SU-DHL-6 (cell line): ENCODE data around the gene SLC8B1.

Experiments used
- H2AFZ ChIP-seq: fragments of 200-600 bp; sonication (generic); 2 replicates; pipeline ENCODE4 v1.6.1; 2014; ENCODE audit warnings: low read depth, mild to moderate bottlenecking, moderate library complexity, mixed read lengths, antibody characterized with exemption, low read length; ENCODE audit not compliant: severe bottlenecking
- H3F3A ChIP-seq: fragments of 200-600 bp; shearing (Covaris generic); 2 replicates; pipeline ENCODE4 v1.6.0; 2016; ENCODE audit warnings: antibody characterized with exemption, mild to moderate bottlenecking; ENCODE audit not compliant: insufficient read depth
- H3K27ac ChIP-seq: fragments of 200-600 bp; sonication (generic); 2 replicates; pipeline ENCODE4 v1.5.1; 2016; ENCODE audit warnings: low read depth, mild to moderate bottlenecking, low read length, moderate library complexity, mixed read lengths
- H3K27me3 ChIP-seq: fragments of 200-600 bp; sonication (generic), shearing (Covaris generic); 2 replicates; pipeline ENCODE4 v1.6.0; 2014; ENCODE audit warnings: mild to moderate bottlenecking, low read length
- H3K36me3 ChIP-seq: fragments of 200-600 bp; sonication (generic); 2 replicates; pipeline ENCODE4 v1.6.1; 2014; ENCODE audit warnings: mild to moderate bottlenecking, low read length, mixed read lengths
- H3K4me2 ChIP-seq: fragments of 300-600, 200-600 bp; shearing (Covaris generic), sonication (generic); 2 replicates; pipeline ENCODE4 v1.6.0; 2014; ENCODE audit warnings: low read length, low read depth, mild to moderate bottlenecking; ENCODE audit not compliant: poor library complexity, severe bottlenecking
- H3K4me3 ChIP-seq: fragments of 200-600 bp; sonication (generic); 2 replicates; pipeline ENCODE4 v1.5.1; 2014; ENCODE audit warnings: antibody characterized with exemption, low read length, mild to moderate bottlenecking, mixed read lengths; ENCODE audit not compliant: insufficient read depth, poor library complexity, severe bottlenecking
- H3K79me2 ChIP-seq: fragments of 200-600 bp; sonication (generic); 2 replicates; pipeline ENCODE4 v1.6.1; 2014; ENCODE audit warnings: mild to moderate bottlenecking, low read length, moderate library complexity; ENCODE audit not compliant: insufficient read depth
- H3K9ac ChIP-seq: fragments of 200-600 bp; sonication (generic); 2 replicates; pipeline ENCODE4 v1.7.0; 2014; ENCODE audit warnings: mild to moderate bottlenecking, low read length
- H3K9me2 ChIP-seq: fragments of 200-600 bp; sonication (generic); replicated peaks from 2 replicates; pipeline ENCODE4 v1.6.1; 2014; ENCODE audit warnings: low read length; ENCODE audit not compliant: insufficient read depth
- H3K9me3 ChIP-seq: fragments of 200-600 bp; sonication (generic); 2 replicates; pipeline ENCODE4 v1.6.1; 2014; ENCODE audit warnings: low read length, mixed read lengths; ENCODE audit not compliant: insufficient read depth
- H4K20me1 ChIP-seq: fragments of 200-600 bp; sonication (generic); 2 replicates; pipeline ENCODE4 v1.6.1; 2014; ENCODE audit warnings: low read depth, mild to moderate bottlenecking, antibody characterized with exemption, low read length, moderate library complexity, mixed read lengths
- CTCF ChIP-seq: fragments of 200-600 bp; sonication (generic); IDR thresholded peaks from one replicate; pipeline ENCODE4 v1.5.1; 2017; ENCODE audit warnings: antibody characterized with exemption, mild to moderate bottlenecking, low read length, moderate library complexity; ENCODE audit not compliant: insufficient read depth, poor library complexity, severe bottlenecking
- EZH2phosphoT487 ChIP-seq: fragments of 200-600 bp; sonication (generic), shearing (Covaris generic); conservative IDR thresholded peaks from 2 replicates; pipeline ENCODE4 v1.6.1; 2018; ENCODE audit warnings: mild to moderate bottlenecking, antibody characterized with exemption, low read length, moderate library complexity, mixed read lengths

The SLC8B1 gene

GRCh38 chr12:113345318-113345717, 10.4 kb upstream of the SLC8B1 start:
- H3K9ac ChIP-seq: no peak overlapping the region
- no peaks in the 10 kb centered on the region for H3F3A ChIP-seq
- no peak overlapping the region for H3K27ac ChIP-seq
- no peak overlapping the region for H3K4me2 ChIP-seq
- no peak overlapping the region for H3K4me3 ChIP-seq
- no peak for TF ChIP-seq EZH2phosphoT487
- TF ChIP-seq CTCF: no peak
- no peaks in the 10 kb centered on the region for H3K79me2 ChIP-seq
- H3K36me3 ChIP-seq: no peaks in the 10 kb centered on the region
- H2AFZ ChIP-seq: no peak overlapping the region
- no peaks in the 10 kb centered on the region for H3K27me3 ChIP-seq
- H3K9me2 ChIP-seq: no peaks in the 10 kb centered on the region
- H4K20me1 ChIP-seq: no peaks in the 10 kb centered on the region
- H3K9me3 ChIP-seq: no peaks in the 10 kb centered on the region

GRCh38 chr12:113341535-113341934, 6.6 kb upstream of the SLC8B1 start:
- Histone ChIP-seq H3F3A (no peaks in the 10 kb centered on the region), H3K9ac (no peak overlapping the region), H3K36me3 (no peaks in the 10 kb centered on the region), H3K4me2 (no peak overlapping the region), H2AFZ (no peak overlapping the region), H3K27me3 (no peaks in the 10 kb centered on the region), H3K4me3 (no peak overlapping the region), H4K20me1 (no peaks in the 10 kb centered on the region), H3K79me2 (no peaks in the 10 kb centered on the region), H3K9me2 (no peaks in the 10 kb centered on the region), H3K9me3 (no peaks in the 10 kb centered on the region), H3K27ac (no peak overlapping the region)
- TF ChIP-seq CTCF: no peak
- no peak for TF ChIP-seq EZH2phosphoT487

GRCh38 chr12:113340061-113340460, 5.2 kb upstream of the SLC8B1 start:
- TF ChIP-seq EZH2phosphoT487 (no peak), CTCF (no peak)
- H3K79me2 ChIP-seq: no peaks in the 10 kb centered on the region
- H3K9me3 ChIP-seq: no peaks in the 10 kb centered on the region
- no peak overlapping the region for H3K4me2 ChIP-seq
- H4K20me1 ChIP-seq: no peaks in the 10 kb centered on the region
- no peak overlapping the region for H2AFZ ChIP-seq
- H3F3A ChIP-seq: no peaks in the 10 kb centered on the region
- no peaks in the 10 kb centered on the region for H3K27me3 ChIP-seq
- no peaks in the 10 kb centered on the region for H3K9me2 ChIP-seq
- no peak overlapping the region for H3K4me3 ChIP-seq
- no peak overlapping the region for H3K9ac ChIP-seq
- H3K36me3 ChIP-seq: no peaks in the 10 kb centered on the region
- no peak overlapping the region for H3K27ac ChIP-seq

- Histone ChIP-seq H2AFZ (no peak overlapping the region), H3K36me3 (no peaks in the 10 kb centered on the region), H3F3A (no peaks in the 10 kb centered on the region), H3K27ac (no peak overlapping the region), H4K20me1 (no peaks in the 10 kb centered on the region), H3K79me2 (no peaks in the 10 kb centered on the region), H3K9me2 (no peaks in the 10 kb centered on the region), H3K4me3 (no peak overlapping the region), H3K9ac (no peak overlapping the region), H3K27me3 (no peaks in the 10 kb centered on the region), H3K9me3 (no peaks in the 10 kb centered on the region), H3K4me2 (no peak overlapping the region)
- no peak for TF ChIP-seq EZH2phosphoT487
These were observed 4.6 kb upstream of the SLC8B1 start for GRCh38 chr12:113339540-113339939.
